Measurements from ENCODE around the gene CD59.

CD59 gene

DNA sequence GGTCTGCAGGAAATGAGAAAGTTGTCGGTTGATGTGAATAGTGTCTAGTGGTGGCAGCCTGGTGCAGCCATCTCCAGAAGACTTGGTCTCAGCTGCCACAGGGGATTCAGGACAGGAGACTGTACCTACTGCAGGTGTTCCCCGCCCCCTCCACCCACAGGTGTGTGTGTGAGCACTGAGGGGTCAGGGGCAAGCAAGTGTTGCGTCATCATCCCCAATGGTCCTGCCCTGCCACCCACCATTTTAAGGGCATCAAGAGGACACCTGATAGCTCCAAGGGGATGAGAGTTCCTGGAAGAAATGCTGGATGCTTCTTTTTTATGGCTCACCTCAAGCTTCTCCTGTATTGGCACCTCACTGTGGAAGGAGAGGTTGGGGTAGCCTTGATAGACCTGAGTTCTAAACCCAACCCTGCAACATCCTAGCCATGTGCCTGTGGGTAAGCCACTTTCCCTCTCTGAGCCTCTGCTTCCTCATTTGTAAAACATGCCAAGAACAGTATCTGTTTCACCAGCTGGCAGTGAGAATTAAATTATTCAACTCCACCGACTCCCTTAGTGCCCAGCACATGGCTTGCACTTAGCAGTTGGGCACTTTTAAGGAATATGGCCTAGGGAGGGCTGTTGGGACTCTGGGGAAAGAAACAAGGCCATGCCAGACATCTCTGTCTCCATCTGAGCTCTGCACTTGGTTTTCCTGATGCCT lies 41.7 kb downstream of the CD59 start:
- Histone ChIP-seq H3K4me3 (ENCODE audit: low read depth, low read length) (no peak overlapping the region), H3K9me3 (ENCODE audit: control insufficient read depth, insufficient read depth, low read length) (no peaks in the 10 kb centered on the region), H3K4me1 (ENCODE audit: control insufficient read depth, insufficient read depth, low read length) (peaks cover 40% of the 10 kb centered on the region), H3K36me3 (ENCODE audit: control insufficient read depth, insufficient read depth, low read length) (no peaks in the 10 kb centered on the region), H3K27me3 (ENCODE audit: control insufficient read depth, insufficient read depth, low read length) (peaks cover 5% of the 10 kb centered on the region; the same call in 1 of the 2 replicates), H3K9ac (ENCODE audit: low read depth, low read length) (no peak overlapping the region), H3K27ac (ENCODE audit: low read depth, low read length) (no peak overlapping the region)

DNA sequence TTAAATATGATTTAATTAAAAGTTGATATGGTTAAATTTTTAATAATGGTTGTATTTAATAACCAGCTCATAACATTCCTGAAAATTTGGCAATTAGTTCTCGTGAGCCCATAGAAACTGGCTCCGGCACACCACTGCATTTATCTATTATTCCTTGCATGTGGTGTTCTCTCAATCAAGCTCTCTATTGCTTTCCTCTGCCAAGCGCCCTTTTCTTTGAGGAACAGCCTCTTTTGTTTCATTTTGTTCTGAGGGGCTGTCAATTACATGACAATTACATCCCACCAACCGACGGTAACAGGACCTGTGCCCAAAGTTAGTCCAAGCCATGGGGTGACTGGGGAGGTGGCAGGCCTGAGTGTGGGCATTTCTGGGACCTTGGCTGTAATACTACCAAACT lies 43.7 kb downstream of the CD59 start:
- Histone ChIP-seq H3K36me3 (ENCODE audit: control insufficient read depth, insufficient read depth, low read length) (no peaks in the 10 kb centered on the region), H3K4me1 (ENCODE audit: control insufficient read depth, insufficient read depth, low read length) (peaks cover 40% of the 10 kb centered on the region), H3K27ac (ENCODE audit: low read depth, low read length) (peak overlapping the region; percentile 30), H3K4me3 (ENCODE audit: low read depth, low read length) (no peak overlapping the region), H3K9me3 (ENCODE audit: control insufficient read depth, insufficient read depth, low read length) (no peaks in the 10 kb centered on the region), H3K27me3 (ENCODE audit: control insufficient read depth, insufficient read depth, low read length) (no peaks in the 10 kb centered on the region), H3K9ac (ENCODE audit: low read depth, low read length) (no peak overlapping the region)

DNA sequence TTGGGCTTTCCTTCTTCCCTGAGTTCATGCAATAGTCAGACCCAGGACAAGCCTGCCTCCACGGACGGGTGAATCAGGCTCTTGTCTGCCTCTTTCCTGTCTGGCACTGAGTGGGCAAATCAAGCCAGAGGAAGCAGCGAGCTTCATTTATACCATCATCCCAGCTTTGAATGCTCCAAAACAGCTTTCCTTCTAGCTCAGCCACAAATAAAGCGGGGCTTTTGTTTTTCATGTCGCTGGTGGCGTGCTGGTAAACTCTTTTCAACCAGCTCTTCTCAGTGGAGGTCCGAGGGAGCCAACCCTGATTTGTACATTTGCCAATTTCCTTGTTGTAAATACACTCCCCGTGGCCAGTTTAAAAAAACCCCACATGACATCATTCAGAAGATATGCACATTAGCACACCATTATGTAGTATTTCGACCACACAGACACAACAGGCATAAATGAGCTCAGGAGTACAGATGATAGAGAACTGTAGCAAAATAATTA lies 44.2 kb downstream of the CD59 start:
- Histone ChIP-seq H3K27me3 (ENCODE audit: control insufficient read depth, insufficient read depth, low read length) (no peaks in the 10 kb centered on the region), H3K9ac (ENCODE audit: low read depth, low read length) (no peak overlapping the region), H3K36me3 (ENCODE audit: control insufficient read depth, insufficient read depth, low read length) (no peaks in the 10 kb centered on the region), H3K9me3 (ENCODE audit: control insufficient read depth, insufficient read depth, low read length) (no peaks in the 10 kb centered on the region), H3K4me1 (ENCODE audit: control insufficient read depth, insufficient read depth, low read length) (peaks cover 40% of the 10 kb centered on the region), H3K27ac (ENCODE audit: low read depth, low read length) (no peak overlapping the region), H3K4me3 (ENCODE audit: low read depth, low read length) (no peak overlapping the region)

DNA sequence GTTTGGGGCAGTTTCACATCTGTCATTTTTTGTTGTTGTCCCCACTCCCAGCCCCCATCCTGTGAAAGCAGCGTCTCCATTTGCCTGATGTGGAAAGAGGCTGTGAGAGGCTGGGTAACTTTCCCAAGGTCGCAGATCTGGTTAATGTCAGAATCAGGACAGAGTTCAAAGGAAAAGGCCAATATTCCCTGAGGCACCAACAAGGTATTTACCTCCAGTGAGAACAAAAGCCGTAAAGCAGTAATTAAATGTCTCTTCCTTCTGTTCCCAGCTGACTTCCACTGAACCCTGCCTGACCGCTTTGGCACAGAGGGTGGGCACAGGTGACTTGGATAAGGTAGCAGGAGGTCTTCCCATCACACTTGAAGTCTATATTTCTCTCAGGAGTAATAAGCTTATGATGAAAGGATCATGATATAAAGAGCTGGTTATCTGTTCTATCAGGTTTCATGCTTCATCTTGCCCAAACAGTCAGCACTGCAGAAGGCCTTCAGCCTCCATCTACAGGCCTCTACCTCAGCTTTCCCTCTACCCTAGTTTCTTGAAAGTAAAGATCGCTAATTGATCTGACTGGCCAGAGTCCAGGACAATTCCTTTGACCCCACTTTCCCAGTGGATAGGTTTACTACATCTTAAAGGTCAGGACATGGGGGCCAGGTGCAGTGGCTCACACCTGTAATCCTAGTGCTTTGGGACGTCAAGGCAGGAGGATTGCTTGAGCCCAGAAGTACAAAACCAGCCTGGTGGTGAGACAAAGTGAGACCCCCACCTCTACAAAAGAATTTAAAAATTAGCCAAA lies 45.0 kb downstream of the CD59 start:
- no peaks in the 10 kb centered on the region for H3K36me3 ChIP-seq (ENCODE audit: control insufficient read depth, insufficient read depth, low read length)
- no peaks in the 10 kb centered on the region for H3K27me3 ChIP-seq (ENCODE audit: control insufficient read depth, insufficient read depth, low read length)
- no peak overlapping the region for H3K27ac ChIP-seq (ENCODE audit: low read depth, low read length)
- peaks cover 40% of the 10 kb centered on the region for H3K4me1 ChIP-seq (ENCODE audit: control insufficient read depth, insufficient read depth, low read length)
- H3K9ac ChIP-seq (ENCODE audit: low read depth, low read length), result no peak overlapping the region
- no peak overlapping the region for H3K4me3 ChIP-seq (ENCODE audit: low read depth, low read length)
- H3K9me3 ChIP-seq (ENCODE audit: control insufficient read depth, insufficient read depth, low read length), result no peaks in the 10 kb centered on the region

DNA sequence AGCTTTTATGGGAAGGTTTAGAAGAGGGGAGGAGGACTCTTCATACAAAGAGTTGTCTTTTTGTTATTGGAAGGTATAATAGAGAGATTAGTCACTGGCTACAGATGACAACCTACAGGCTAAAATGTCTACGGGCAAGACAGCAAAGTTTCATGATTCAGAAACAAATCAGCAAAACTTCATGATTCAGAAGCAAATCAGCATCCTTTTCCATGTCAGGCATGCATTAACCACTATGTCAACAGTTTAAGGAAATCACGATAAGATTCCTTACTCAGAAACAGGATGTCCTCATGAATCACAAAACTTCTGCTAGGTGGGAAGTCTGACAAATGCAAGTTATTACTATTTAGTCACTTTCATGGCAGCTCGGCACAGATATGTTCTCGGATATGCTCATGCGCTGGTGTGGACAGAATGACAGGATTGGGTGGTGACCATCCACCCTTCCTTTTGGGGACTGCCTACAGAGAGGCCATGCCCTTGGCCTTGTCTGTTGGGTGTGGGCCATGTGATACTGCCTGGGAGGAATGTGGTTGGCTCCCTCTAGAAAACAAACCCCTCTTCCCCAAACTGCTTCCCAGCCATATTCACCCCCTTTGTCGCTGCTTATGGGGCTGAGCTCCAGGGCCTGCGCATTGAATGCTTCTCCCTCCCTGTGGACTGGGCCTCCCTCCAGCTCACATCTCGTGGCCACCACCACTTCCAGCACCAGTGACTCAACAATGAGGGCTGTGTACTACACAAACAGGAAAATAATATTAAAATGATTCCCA lies 45.7 kb downstream of the CD59 start:
- no peaks in the 10 kb centered on the region for H3K9me3 ChIP-seq (ENCODE audit: control insufficient read depth, insufficient read depth, low read length)
- H3K4me1 ChIP-seq (ENCODE audit: control insufficient read depth, insufficient read depth, low read length), result peaks cover 38% of the 10 kb centered on the region
- H3K9ac ChIP-seq (ENCODE audit: low read depth, low read length), result no peak overlapping the region
- no peaks in the 10 kb centered on the region for H3K27me3 ChIP-seq (ENCODE audit: control insufficient read depth, insufficient read depth, low read length)
- no peak overlapping the region for H3K27ac ChIP-seq (ENCODE audit: low read depth, low read length)
- no peaks in the 10 kb centered on the region for H3K36me3 ChIP-seq (ENCODE audit: control insufficient read depth, insufficient read depth, low read length)
- no peak overlapping the region for H3K4me3 ChIP-seq (ENCODE audit: low read depth, low read length)

DNA sequence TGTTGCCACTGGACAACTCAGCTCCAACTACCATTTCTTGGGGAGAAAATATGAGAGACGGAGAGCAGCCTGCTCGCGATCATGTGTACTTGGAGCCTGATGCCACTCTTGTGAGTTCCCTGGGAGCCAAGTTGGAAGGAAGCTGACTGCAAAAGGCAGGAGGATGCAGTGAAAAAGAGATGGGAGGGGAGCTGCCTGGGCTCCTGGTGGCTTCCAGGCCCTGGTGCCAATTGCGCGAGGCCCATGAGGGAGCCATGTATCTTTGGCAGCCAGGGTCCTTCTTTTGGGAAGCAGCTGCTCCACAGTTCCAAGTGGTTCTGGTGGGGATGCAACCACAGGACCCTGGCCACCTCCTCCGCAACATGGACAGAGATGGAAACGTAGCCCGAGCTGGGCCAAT lies 46.7 kb downstream of the CD59 start:
- Histone ChIP-seq H3K4me1 (ENCODE audit: control insufficient read depth, insufficient read depth, low read length) (peaks cover 34% of the 10 kb centered on the region), H3K27ac (ENCODE audit: low read depth, low read length) (no peak overlapping the region), H3K27me3 (ENCODE audit: control insufficient read depth, insufficient read depth, low read length) (no peaks in the 10 kb centered on the region), H3K4me3 (ENCODE audit: low read depth, low read length) (no peak overlapping the region), H3K9ac (ENCODE audit: low read depth, low read length) (no peak overlapping the region), H3K9me3 (ENCODE audit: control insufficient read depth, insufficient read depth, low read length) (no peaks in the 10 kb centered on the region), H3K36me3 (ENCODE audit: control insufficient read depth, insufficient read depth, low read length) (no peaks in the 10 kb centered on the region)

DNA sequence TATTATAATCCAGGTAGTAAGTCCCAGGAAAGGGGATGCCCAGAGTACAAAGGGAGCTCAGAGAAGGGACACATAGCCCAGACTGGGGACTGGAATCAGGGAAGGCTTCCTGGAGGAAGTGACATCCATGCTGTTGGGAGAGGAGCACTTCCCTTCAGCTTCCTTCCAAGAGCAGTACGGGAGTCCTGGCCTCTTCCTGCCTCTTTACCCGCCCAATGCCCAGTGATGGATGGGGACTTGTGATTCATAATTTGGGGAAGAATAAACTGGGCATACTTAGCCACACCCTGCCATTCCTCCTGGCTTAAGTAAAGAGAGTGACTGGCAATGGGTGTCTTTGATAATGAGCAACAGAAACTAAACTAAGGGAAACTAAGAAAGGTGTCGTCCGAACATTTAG lies 47.1 kb downstream of the CD59 start:
- Histone ChIP-seq H3K27ac (ENCODE audit: low read depth, low read length) (no peak overlapping the region), H3K27me3 (ENCODE audit: control insufficient read depth, insufficient read depth, low read length) (no peaks in the 10 kb centered on the region), H3K9me3 (ENCODE audit: control insufficient read depth, insufficient read depth, low read length) (no peaks in the 10 kb centered on the region), H3K4me3 (ENCODE audit: low read depth, low read length) (no peak overlapping the region), H3K36me3 (ENCODE audit: control insufficient read depth, insufficient read depth, low read length) (no peaks in the 10 kb centered on the region), H3K9ac (ENCODE audit: low read depth, low read length) (no peak overlapping the region), H3K4me1 (ENCODE audit: control insufficient read depth, insufficient read depth, low read length) (peaks cover 39% of the 10 kb centered on the region)

DNA sequence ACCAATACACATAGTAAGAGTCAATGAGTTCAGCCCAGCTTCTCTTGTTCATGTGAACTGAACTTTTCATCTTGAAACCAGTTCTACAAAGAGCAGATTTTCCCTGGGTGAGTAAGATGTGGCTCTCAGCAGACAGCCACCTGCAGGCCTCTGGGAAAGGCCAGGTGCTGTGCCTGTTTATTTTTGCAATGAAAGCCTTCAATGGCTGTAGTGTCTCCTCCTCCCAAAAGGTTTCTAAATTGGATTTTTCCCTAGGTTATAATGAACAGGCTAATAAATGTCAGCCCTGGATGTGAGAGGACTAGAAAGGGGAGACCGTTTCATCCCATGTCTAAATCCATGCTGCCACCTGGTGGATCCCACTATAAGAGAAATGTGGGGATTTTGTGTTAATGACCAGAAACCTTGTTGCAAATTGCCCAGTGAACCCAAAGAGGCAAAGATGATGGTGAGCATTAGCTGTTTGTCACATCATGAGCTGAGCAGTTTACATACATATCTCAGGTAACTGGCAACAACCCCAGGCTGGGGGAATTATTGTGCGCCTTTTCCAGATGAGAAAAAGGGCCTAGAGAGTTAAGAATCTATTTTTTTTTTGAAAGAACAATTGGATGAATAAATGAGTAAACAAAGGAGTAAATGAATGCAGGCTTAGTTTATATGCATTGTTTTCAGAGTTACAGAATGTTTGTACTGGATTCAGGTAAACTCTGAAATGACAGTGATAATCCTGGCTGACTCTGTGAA lies 48.3 kb downstream of the CD59 start:
- Histone ChIP-seq H3K4me1 (ENCODE audit: control insufficient read depth, insufficient read depth, low read length) (peaks cover 46% of the 10 kb centered on the region), H3K36me3 (ENCODE audit: control insufficient read depth, insufficient read depth, low read length) (no peaks in the 10 kb centered on the region), H3K9me3 (ENCODE audit: control insufficient read depth, insufficient read depth, low read length) (no peaks in the 10 kb centered on the region), H3K27me3 (ENCODE audit: control insufficient read depth, insufficient read depth, low read length) (no peaks in the 10 kb centered on the region), H3K9ac (ENCODE audit: low read depth, low read length) (no peak overlapping the region), H3K27ac (ENCODE audit: low read depth, low read length) (no peak overlapping the region), H3K4me3 (ENCODE audit: low read depth, low read length) (no peak overlapping the region)

DNA sequence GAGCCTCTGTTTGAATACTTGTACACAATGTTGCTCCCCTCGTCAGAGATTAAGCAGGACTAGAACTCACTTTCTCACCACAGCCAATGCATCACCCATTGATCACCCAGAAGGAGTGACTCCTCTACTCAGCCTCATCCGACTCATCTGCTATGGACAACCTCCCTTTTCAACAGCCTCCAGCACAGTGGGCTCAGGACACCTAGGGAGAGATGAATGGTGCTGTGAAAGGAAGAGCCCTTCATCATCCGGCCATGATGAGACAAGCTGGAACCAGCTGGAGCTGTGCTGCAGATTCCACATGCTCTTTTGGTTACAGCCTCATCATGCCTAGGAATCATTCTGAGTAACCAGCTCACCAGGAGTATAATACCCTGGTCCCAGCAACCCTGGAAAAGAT lies 51.1 kb downstream of the CD59 start:
- H3K4me1 ChIP-seq (ENCODE audit: control insufficient read depth, insufficient read depth, low read length), result peaks cover 23% of the 10 kb centered on the region
- no peaks in the 10 kb centered on the region for H3K27me3 ChIP-seq (ENCODE audit: control insufficient read depth, insufficient read depth, low read length)
- H3K9ac ChIP-seq (ENCODE audit: low read depth, low read length), result no peak overlapping the region
- no peaks in the 10 kb centered on the region for H3K9me3 ChIP-seq (ENCODE audit: control insufficient read depth, insufficient read depth, low read length)
- no peaks in the 10 kb centered on the region for H3K36me3 ChIP-seq (ENCODE audit: control insufficient read depth, insufficient read depth, low read length)
- no peak overlapping the region for H3K4me3 ChIP-seq (ENCODE audit: low read depth, low read length)
- no peak overlapping the region for H3K27ac ChIP-seq (ENCODE audit: low read depth, low read length)

DNA sequence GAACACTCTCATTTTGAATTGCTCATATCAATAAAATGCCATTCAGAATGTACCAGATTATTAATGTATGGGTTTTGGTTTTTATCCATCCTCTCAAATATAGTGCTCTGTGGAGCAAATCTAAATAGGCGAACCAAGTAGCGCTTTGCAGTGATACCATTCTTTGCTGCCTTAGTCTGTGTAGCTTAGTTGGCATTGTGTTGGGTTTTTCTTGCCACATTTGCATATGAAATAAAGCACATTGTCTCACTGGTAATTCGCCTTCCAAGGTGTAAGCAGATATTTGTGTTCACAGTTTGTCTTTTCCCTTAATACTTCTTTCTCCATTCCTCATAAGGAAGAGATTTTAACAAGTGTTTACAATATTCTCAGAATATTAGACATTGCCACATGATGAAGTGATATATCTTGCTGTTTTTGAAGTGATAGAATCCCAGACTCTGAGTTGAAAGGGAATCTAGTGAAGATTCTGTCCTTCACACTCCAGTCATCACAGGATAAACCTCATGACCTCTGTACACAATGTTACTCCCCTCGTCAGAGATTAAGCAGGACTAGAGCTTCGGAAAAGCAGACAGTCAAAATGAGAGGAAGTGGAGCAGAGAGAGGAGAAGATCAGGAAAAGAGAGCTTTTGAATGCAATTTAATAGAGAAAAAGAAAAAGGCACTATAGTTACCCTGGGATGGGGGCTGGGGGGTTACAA lies 52.1 kb downstream of the CD59 start:
- H3K4me1 ChIP-seq (ENCODE audit: control insufficient read depth, insufficient read depth, low read length), result peaks cover 23% of the 10 kb centered on the region
- H3K36me3 ChIP-seq (ENCODE audit: control insufficient read depth, insufficient read depth, low read length), result no peaks in the 10 kb centered on the region
- no peaks in the 10 kb centered on the region for H3K27me3 ChIP-seq (ENCODE audit: control insufficient read depth, insufficient read depth, low read length)
- H3K9me3 ChIP-seq (ENCODE audit: control insufficient read depth, insufficient read depth, low read length), result no peaks in the 10 kb centered on the region
- no peak overlapping the region for H3K9ac ChIP-seq (ENCODE audit: low read depth, low read length)
- no peak overlapping the region for H3K27ac ChIP-seq (ENCODE audit: low read depth, low read length)
- no peak overlapping the region for H3K4me3 ChIP-seq (ENCODE audit: low read depth, low read length)

Measured in HUES48 (cell line).